ENCODE results near the gene CAMTA2.

DNA sequence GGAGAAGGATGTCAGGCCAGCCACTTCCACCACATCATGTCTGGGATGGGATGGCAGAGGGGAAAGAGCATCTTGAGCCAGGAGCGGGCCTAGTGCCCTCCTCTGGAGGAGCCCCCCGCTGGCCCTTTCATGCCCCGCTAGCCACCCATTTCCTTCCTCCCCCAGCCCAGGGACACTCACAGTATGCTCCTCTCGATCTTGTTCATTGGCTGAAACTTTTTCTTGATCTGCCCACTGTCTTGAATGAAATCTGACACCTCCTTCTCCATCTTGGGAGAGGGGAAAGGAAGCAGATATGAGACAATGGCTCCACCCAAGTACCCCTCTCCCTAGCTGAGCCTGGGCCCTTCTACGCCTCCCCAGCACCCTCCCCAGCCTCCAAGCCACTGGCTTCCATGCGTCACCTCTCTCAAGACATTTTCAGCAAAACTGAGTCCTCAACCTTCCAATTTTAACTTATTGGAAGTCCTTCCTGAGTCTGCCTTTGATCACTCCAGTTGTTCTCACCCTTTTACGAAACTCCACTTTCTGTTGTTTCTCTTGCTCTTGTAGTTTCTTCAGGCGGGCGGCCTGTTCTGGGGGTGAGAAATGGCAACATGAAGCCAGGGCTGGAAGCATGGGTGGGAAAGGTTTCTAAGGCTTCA is 27.1 kb downstream of the CAMTA2 start:
- TF ChIP-seq, protein P1, sequence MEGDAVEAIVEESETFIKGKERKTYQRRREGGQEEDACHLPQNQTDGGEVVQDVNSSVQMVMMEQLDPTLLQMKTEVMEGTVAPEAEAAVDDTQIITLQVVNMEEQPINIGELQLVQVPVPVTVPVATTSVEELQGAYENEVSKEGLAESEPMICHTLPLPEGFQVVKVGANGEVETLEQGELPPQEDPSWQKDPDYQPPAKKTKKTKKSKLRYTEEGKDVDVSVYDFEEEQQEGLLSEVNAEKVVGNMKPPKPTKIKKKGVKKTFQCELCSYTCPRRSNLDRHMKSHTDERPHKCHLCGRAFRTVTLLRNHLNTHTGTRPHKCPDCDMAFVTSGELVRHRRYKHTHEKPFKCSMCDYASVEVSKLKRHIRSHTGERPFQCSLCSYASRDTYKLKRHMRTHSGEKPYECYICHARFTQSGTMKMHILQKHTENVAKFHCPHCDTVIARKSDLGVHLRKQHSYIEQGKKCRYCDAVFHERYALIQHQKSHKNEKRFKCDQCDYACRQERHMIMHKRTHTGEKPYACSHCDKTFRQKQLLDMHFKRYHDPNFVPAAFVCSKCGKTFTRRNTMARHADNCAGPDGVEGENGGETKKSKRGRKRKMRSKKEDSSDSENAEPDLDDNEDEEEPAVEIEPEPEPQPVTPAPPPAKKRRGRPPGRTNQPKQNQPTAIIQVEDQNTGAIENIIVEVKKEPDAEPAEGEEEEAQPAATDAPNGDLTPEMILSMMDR (IDR thresholded peaks at IDR 0.05) = no peak
- no peak for TF ChIP-seq FOXJ3 (CRISPR knock-in tag; IDR thresholded peaks at IDR 0.05; ENCODE audit: borderline replicate concordance)
- TF ChIP-seq NFATC4 (CRISPR knock-in tag; IDR thresholded peaks at IDR 0.05) = no peak
- TF ChIP-seq NFYB (CRISPR knock-in tag; conservative IDR thresholded peaks at IDR 0.05; ENCODE audit: low read depth) = no peak
- TF ChIP-seq, protein P2, sequence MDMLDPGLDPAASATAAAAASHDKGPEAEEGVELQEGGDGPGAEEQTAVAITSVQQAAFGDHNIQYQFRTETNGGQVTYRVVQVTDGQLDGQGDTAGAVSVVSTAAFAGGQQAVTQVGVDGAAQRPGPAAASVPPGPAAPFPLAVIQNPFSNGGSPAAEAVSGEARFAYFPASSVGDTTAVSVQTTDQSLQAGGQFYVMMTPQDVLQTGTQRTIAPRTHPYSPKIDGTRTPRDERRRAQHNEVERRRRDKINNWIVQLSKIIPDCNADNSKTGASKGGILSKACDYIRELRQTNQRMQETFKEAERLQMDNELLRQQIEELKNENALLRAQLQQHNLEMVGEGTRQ (CRISPR knock-in tag; IDR thresholded peaks at IDR 0.05) = no peak
- TF ChIP-seq, protein P3, sequence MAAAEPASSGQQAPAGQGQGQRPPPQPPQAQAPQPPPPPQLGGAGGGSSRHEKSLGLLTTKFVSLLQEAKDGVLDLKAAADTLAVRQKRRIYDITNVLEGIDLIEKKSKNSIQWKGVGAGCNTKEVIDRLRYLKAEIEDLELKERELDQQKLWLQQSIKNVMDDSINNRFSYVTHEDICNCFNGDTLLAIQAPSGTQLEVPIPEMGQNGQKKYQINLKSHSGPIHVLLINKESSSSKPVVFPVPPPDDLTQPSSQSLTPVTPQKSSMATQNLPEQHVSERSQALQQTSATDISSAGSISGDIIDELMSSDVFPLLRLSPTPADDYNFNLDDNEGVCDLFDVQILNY (CRISPR knock-in tag; IDR thresholded peaks at IDR 0.05) = no peak
- TF ChIP-seq, protein P4, sequence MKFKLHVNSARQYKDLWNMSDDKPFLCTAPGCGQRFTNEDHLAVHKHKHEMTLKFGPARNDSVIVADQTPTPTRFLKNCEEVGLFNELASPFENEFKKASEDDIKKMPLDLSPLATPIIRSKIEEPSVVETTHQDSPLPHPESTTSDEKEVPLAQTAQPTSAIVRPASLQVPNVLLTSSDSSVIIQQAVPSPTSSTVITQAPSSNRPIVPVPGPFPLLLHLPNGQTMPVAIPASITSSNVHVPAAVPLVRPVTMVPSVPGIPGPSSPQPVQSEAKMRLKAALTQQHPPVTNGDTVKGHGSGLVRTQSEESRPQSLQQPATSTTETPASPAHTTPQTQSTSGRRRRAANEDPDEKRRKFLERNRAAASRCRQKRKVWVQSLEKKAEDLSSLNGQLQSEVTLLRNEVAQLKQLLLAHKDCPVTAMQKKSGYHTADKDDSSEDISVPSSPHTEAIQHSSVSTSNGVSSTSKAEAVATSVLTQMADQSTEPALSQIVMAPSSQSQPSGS (CRISPR knock-in tag; IDR thresholded peaks at IDR 0.05; ENCODE audit: borderline replicate concordance, low read depth) = no peak
